RKO (cell line): Measurements from ENCODE around the gene THEM5.

Source experiments
- DNase-seq: peaks from one replicate; pipeline ENCODE4 v3.0.0-alpha.2; 2016; ENCODE audit warnings: low spot score

The THEM5 gene

DNA sequence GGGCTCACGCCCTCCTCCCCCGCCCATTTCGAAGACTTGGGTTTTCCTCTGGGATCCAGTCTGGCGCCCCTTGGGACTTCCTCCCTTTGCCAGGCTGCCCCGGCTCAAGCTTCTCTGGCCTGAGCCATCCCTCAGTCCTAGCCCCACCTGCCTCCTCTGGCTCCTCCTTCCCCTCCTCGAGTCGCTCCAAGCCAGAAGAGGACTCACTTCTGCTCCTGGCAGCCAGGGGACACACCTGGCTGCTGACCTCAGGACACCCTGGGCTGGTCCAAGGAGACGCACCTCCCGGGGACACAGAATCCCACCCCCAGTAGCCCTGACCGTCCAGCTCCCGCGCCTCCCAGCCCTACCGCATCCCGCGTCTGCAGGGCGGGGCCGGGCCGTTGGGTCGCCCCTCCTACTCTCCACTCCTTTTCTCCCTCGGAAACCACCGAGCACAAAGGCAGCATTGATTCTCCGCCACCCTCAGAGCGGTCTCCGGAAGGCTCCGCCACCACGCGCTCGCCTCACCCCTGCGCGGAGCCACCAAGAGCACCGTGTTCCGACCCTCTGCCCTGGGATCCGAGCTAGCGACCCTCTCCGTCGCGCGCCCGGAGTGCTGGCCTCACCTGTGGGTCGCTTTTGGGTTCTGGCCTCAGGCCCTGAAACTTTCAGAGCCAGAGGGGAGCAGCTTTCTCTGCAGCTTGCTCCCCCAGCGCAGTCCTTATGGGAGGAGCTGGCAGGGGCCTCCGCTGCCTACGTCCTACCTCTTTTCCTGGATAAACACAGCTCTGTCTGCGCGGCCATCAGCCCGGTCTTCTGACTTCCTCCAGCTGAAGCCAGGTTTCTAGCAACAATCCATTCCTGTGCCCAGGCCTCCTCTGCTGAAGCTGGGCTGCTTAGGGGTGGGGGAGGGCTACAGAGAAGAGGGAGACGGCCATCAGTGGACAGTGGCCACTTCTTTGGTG is 13.8 kb downstream of the THEM5 start, which contains the start of gene C2CD4D:
Gene C2CD4D (minus strand): TSS at position 364 of the 947 bp plus-strand sequence. CDS start 831 bp downstream, outside the sequence.
- DNase-seq, result no peak

GRCh38 chr1:151839082-151839412 is 14.5 kb downstream of the THEM5 start:
- DNase-seq, result no peak

DNA sequence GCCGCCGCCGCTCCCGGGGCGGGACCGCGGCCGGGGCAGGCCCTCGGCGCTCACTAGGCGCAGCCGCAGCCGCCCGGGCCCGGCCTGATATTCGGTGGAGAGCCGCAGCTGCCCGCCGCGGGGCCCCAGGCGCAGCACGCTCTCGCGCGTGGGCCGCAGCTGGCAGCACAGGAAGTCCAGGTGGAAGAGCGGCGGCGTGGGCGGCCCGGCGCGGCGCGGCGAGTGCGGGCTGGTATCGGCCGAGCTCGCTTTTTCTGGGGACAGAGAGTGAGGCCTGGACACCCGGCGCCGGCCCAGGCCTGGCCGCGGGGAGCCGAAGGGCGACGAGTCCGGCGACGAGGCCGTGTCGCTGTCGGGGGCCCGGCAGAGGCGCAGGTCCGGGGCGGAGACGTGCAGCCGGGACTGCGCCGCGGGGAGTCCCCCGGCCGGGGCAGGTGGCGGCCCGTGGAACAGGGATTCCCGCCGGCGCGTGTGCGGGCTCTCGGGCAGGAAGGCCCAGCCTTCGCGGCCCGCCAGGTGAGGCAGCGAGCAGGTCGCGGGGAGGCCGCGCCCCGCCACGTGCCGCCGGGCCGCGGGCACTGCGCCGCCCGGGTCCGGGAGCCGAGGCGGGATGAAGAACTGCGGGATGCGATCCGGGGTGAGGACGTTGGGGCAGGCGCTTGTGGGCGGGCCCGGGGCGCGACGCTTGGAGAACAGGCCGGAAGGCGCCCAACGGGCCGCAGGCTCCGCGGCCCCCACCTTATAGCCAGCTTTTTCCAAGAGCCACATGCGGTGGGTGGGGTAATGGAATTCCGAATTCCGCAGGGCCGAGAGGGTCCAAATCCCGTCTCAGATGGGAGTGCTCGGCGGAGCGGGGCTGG is 15.1 kb downstream of the THEM5 start:
- DNase-seq, result no peak

- DNase-seq, result no peak
These were observed 15.7 kb downstream of the THEM5 start for GRCh38 chr1:151837884-151838221.

DNA sequence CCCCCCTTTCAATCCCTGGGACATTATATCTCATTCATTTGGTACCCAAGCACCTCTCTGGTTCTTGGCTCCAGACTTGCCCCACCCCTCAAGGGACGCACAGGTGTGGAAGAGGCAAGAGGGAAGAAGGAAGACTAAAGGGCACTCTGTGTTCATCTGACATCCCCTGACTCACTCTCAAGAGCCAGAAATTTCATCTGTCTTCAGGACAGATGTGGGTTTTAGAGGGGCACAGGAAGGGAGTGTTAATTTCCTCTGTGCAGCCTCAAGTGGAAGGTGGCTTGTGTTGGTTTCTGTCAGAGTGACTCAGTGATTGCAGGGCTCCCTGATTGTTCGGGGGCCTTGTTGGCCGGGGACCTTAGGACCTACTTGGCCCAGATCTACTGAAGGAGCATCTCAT is 16.3 kb downstream of the THEM5 start:
- no peak for DNase-seq

- DNase-seq, result no peak
These were observed 17.9 kb downstream of the THEM5 start for GRCh38 chr1:151835596-151835995.

- no peak for DNase-seq
These were observed 19.3 kb downstream of the THEM5 start for GRCh38 chr1:151834239-151834638.

DNA sequence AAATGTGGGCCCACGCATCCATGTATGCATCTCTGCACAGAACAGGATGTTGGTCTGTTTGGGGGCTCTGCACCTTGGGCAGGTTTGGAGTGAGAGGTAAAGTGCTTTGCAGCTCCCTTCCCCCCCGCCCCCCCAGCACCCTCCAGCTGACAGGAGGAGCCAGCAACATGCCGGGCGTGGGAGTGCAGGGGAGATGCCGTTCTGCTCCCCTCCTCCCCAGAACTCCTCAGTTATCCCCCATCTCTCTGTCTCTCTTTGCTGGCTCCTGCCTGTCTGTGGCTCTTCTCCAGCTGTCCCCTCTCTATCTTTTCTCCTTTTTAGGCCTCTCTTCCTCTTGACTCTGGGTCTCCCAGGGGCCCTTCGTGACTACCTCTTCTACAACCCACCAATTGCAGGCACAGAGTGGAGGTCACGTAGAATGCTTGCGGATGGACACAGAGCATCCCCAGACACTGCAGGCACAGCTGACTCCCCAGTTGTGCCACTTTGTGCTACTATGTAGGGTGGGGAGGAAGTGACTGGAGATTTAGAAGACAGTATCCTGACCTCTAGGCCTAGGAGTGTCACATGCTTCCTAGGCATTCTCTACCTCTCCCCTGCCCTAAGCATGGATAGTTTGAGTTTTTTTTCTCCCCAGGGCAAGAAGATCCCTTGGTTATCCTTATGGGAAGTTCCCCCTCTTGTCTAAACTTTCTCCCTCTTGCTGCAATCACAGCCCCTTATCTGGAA is 20.2 kb downstream of the THEM5 start:
- no peak for DNase-seq

DNA sequence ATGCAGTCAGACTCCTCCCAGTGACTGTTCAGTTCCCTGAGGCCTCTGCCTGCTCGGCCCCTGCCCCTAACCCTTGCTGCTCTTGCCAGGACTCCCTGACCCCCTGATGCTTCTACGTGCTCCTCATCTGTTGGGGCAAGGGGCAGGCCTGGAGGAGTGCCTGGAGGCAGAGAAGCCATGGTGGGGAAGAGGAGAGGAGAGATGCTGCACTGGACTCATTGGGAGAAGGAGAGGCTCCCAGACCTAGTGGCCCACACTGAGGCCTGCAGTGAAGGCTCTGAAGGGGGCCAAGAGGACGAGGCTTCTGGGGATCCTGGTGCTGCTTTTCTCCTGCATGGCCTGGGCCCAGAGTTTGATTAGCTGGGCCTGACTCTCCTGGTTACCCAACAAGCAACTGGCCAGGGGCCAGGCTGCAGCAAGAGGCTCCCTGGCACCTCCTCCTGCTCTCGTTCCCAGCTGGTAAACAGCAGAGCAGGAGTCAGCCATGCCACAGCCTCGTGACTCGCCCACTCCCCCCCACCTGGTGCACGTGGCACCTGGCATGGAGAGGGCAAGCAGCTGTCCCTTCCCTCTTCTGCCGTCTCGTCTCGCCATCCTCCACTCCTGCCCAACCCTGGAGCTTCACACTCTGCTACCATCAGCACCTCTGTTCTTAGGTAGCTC is 21.1 kb downstream of the THEM5 start:
- DNase-seq, result peak; percentile 18

- no peak for DNase-seq
These were observed 21.9 kb downstream of the THEM5 start, which contains the start of gene RORC for GRCh38 chr1:151831605-151832004. Gene RORC (minus strand): TSS chr1:151831802. CDS start chr1:151831764, 38 bp downstream.

GRCh38 chr1:151831256-151831591 is 22.3 kb downstream of the THEM5 start:
- no peak for DNase-seq

DNA sequence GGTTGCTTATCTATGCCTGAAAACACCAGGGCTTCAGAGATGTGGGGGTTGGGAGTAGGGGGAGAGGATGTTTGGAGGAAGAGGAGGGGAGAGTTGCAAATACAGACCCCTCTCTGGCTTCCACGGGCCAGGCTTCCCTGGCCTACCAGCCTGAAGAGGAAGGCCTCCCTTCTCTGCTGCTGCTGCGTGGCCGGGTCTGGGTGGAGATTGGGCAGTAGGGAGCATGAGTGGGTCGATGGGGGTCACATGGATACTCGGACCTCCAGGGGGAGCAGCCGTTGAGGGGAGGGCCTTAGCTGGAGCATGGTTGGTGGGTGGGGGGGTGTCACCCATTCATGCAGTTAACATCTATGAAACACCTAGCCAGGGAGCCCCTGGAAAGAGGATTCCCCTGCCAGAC is 23.5 kb downstream of the THEM5 start:
- DNase-seq, result no peak

GRCh38 chr1:151829352-151830046 is 24.0 kb downstream of the THEM5 start:
- DNase-seq, result no peak

- DNase-seq, result no peak
These were observed 24.6 kb downstream of the THEM5 start for GRCh38 chr1:151828921-151829320.

DNA sequence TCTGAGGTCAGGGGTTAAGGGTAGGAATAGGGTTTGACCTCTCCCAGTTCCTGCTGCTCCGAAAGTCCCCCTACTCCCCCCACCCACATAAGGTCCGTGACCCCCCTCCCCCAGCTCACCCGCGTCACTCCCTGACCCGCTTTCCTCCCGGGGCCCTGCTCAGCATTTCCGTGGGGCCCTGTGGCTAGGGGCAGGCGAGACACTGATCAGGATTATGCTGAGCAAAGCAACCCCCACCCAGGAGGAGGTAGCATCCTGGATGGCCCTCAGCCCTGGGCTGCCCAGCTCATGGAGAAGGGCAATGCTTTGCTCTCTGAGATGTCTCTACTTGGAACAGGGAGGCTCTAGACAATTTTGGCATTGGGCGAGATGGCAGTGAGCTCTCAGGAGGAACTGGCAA is 25.7 kb downstream of the THEM5 start:
- no peak for DNase-seq

DNA sequence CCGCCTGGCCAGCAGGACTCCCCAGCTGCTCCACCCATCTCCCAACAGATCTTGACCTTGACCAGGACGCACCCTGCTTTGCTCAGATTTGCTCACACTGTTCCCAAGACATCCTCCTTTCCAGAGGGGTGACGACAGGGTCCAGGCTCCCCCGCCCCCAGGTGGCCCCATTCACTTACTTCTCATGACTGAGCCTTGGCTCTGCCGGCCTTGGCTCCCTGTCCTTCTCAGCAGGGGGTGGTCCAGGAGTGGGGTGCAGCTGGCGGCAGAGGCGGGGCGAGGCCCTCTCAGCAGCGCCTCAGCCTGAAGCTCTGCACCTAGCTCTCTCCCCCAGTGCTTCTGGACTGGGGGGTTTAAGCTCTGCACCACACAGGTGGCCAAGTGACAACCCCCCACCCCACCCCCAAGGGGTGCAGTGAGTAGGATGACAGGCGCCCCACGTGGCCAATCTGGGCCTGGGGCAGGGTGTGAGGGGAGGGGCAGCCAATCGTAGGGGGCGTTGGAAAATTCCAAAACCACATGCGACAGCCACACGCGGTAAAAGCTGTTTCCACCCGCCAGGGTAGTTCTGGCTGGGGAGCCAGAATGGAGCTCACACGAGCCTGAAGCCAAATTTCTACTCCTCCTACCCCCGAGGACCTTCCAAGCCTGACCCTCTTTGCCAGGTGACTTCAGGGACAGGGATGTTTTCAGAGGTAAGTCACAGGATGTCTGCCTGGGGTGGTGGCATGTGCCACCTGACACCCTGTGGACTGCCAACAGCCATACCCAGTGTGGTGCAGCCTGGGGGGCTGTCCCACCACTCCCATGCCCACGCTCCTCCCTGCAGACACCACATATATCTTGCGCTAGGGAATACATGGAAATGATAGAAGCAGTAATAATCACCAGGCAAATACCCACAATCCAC is 27.5 kb downstream of the THEM5 start:
- DNase-seq, result no peak

- no peak for DNase-seq
These were observed 28.3 kb downstream of the THEM5 start for GRCh38 chr1:151825204-151825603.

GRCh38 chr1:151823175-151823574 is 30.3 kb downstream of the THEM5 start:
- no peak for DNase-seq

- DNase-seq, result no peak
These were observed 31.1 kb downstream of the THEM5 start for GRCh38 chr1:151822404-151822803.

DNA sequence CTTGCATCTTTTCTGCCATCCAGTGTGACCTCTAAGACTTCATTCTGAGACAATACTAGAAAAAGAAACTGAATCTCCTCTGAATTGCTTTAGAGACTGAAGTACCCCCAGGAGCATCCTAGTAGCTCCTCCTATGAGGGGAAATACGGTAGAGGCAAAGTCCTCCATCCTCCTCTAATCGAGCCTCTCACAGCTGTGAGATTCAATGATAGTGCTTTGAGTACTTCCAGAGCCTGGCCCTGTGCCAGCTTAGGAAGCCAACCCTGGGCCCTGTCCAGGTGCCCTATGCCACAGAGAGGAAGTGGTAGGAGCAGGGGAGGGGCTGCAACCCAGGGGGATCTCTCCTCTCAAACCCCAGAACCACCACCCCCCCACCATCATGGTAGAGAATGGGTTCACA is 32.6 kb downstream of the THEM5 start:
- DNase-seq, result no peak
